Mucosa of stomach (tissue), 1 donor: Measurements from ENCODE around the gene ZER1.
"Not testable (repeated sequence)": the region's sequence is repeated elsewhere in the genome, so short reads cannot be mapped to it uniquely, and the experiment has no call there.

ENCODE experiments used
- H3K27me3 ChIP-seq: one replicate; pipeline ENCODE4 v1.7.0; 2013; ENCODE audit warnings: mild to moderate bottlenecking, low read length; ENCODE audit not compliant: control insufficient read depth, insufficient read depth
- H3K36me3 ChIP-seq: one replicate; pipeline ENCODE4 v1.7.0; 2013; ENCODE audit warnings: low read length; ENCODE audit not compliant: control insufficient read depth, insufficient read depth
- H3K4me1 ChIP-seq: one replicate; pipeline ENCODE4 v1.7.0; 2013; ENCODE audit warnings: mild to moderate bottlenecking, low read length; ENCODE audit not compliant: control insufficient read depth, insufficient read depth
- H3K4me3 ChIP-seq: one replicate; pipeline ENCODE4 v1.7.0; 2013; ENCODE audit warnings: low read length
- H3K9ac ChIP-seq: one replicate; pipeline ENCODE4 v1.7.0; 2013; ENCODE audit warnings: mild to moderate bottlenecking, low read length, moderate library complexity
- H3K9me3 ChIP-seq: one replicate; pipeline ENCODE4 v1.7.0; 2013; ENCODE audit warnings: mild to moderate bottlenecking, low read length, moderate library complexity; ENCODE audit not compliant: control insufficient read depth
- donor health status: Pancreatic carcinoma.

The ZER1 gene

DNA sequence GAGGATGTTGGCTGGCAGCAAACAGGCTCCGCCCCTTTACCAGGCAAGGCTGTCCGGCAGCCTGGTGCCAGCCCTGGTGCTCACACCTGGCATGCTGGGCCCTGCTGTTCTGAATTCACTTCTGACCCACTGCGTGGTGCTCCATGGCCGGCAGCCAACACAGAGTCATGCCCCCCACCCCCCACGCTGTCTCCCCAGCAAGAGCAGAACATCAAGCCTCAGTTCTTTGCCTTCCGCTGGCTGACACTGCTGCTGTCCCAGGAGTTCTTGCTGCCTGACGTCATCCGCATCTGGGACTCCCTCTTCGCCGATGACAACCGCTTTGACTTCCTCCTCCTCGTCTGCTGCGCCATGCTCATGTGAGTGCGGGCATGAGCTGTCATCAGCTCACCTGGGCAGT is 33.9 kb upstream of the ZER1 start:
- no peaks in the 10 kb centered on the region for H3K27me3 ChIP-seq
- H3K9me3 ChIP-seq = no peaks in the 10 kb centered on the region
- no peak overlapping the region for H3K4me3 ChIP-seq
- H3K36me3 ChIP-seq = peaks cover 8% of the 10 kb centered on the region
- no peak overlapping the region for H3K9ac ChIP-seq
- H3K4me1 ChIP-seq = no peaks in the 10 kb centered on the region

- Histone ChIP-seq H3K36me3 (peaks cover 1% of the 10 kb centered on the region), H3K4me1 (no peaks in the 10 kb centered on the region), H3K27me3 (no peaks in the 10 kb centered on the region), H3K9ac (no peak overlapping the region), H3K4me3 (no peak overlapping the region), H3K9me3 (no peaks in the 10 kb centered on the region)
These were observed 30.8 kb upstream of the ZER1 start for GRCh38 chr9:128802482-128802881.

DNA sequence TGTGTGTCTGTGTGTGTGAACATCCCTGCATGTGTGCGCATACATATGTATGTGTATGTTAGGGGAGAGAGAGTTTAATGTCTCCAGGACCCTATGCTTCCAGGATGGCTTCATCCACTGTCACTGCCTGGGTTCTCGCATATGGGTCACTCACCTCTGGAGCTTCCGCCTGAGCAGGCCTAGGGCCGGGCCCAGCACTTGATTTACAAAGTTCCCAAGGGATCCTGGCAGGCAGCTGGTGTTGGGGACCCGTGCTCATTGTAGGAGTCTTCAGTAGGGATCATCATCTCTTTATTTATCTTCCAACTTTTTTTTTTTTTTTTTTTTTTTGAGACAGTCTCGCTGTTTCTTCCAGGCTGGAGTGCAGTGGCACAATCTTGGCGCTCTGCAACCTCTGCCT is 28.3 kb upstream of the ZER1 start:
- Histone ChIP-seq H3K27me3 (no peaks in the 10 kb centered on the region), H3K4me1 (no peaks in the 10 kb centered on the region), H3K9me3 (no peaks in the 10 kb centered on the region), H3K36me3 (no peaks in the 10 kb centered on the region), H3K9ac (no peak overlapping the region), H3K4me3 (no peak overlapping the region)

- Histone ChIP-seq H3K4me1 (no peaks in the 10 kb centered on the region), H3K36me3 (no peaks in the 10 kb centered on the region), H3K9me3 (no peaks in the 10 kb centered on the region), H3K4me3 (no peak overlapping the region), H3K9ac (no peak overlapping the region), H3K27me3 (no peaks in the 10 kb centered on the region)
These were observed 27.2 kb upstream of the ZER1 start for GRCh38 chr9:128798896-128799295.

DNA sequence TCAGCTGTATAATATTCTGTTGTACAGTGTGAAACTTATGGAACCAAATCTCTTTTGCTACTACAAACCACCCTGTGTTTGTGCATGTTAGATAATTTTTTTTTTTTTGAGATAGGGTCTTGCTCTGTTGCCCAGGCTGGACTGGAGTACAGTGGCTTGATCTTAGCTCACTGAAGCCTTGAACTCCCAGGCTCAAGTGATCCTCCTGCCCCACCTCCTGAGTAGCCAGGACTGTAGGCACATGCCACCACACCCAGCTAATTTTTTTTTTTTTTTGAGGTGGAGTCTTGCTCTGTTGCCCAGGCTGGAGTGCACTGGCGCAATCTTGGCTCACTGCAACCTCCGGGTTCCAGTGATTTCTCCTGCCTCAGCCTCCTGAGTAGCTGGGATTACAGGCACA is 23.2 kb upstream of the ZER1 start:
- H3K4me3 ChIP-seq, H3K9me3 ChIP-seq, H3K4me1 ChIP-seq, H3K9ac ChIP-seq, H3K36me3 ChIP-seq, H3K27me3 ChIP-seq: not testable (repeated sequence)

- Histone ChIP-seq H3K36me3 (peaks cover 6% of the 10 kb centered on the region), H3K4me1 (peaks cover 6% of the 10 kb centered on the region)
These were observed 21.4 kb upstream of the ZER1 start for GRCh38 chr9:128792978-128793686.

GRCh38 chr9:128792134-128792533 is 20.4 kb upstream of the ZER1 start:
- H3K4me1 ChIP-seq = peaks cover 7% of the 10 kb centered on the region
- H3K27me3 ChIP-seq = no peaks in the 10 kb centered on the region
- peaks cover 6% of the 10 kb centered on the region for H3K36me3 ChIP-seq
- H3K9me3 ChIP-seq = no peaks in the 10 kb centered on the region
- no peak overlapping the region for H3K9ac ChIP-seq
- no peak overlapping the region for H3K4me3 ChIP-seq

More at GRCh38 chr9:128792978-128793686, 21.4 kb upstream of the ZER1 start:
- Histone ChIP-seq H3K27me3 (no peaks in the 10 kb centered on the region), H3K9me3 (no peaks in the 10 kb centered on the region), H3K9ac (no peak overlapping the region), H3K4me3 (no peak overlapping the region)

DNA sequence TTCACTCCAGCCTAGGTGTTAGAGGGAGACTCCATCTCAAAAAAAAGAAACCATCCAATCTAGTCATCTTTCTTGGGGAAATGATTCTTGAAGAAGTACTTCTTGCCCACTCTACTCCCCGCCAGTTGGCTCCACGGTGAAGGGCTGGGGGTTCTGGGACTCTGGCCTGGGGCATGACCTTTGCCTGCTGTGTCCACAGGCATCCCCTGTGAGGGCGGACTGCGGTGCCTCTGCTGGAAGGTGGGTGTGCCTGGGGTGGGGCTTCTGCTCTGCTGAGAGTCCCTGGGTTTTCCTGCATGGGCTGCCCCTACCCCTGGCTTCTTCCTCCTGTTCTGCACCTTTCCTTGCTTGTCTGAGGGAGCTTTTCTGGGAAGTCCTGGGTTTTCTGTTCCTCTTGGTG is 18.8 kb upstream of the ZER1 start:
- H3K9ac ChIP-seq = no peak overlapping the region
- H3K9me3 ChIP-seq = no peaks in the 10 kb centered on the region
- H3K27me3 ChIP-seq = no peaks in the 10 kb centered on the region
- no peak overlapping the region for H3K4me3 ChIP-seq
- peaks cover 13% of the 10 kb centered on the region for H3K4me1 ChIP-seq
- peaks cover 6% of the 10 kb centered on the region for H3K36me3 ChIP-seq

- H3K9me3 ChIP-seq = no peaks in the 10 kb centered on the region
- H3K36me3 ChIP-seq = peaks cover 2% of the 10 kb centered on the region
- no peak overlapping the region for H3K4me3 ChIP-seq
- peaks cover 13% of the 10 kb centered on the region for H3K4me1 ChIP-seq
- H3K27me3 ChIP-seq = no peaks in the 10 kb centered on the region
- H3K9ac ChIP-seq = peak overlapping the region; percentile 80
These were observed 16.7 kb upstream of the ZER1 start for GRCh38 chr9:128788445-128788844.

DNA sequence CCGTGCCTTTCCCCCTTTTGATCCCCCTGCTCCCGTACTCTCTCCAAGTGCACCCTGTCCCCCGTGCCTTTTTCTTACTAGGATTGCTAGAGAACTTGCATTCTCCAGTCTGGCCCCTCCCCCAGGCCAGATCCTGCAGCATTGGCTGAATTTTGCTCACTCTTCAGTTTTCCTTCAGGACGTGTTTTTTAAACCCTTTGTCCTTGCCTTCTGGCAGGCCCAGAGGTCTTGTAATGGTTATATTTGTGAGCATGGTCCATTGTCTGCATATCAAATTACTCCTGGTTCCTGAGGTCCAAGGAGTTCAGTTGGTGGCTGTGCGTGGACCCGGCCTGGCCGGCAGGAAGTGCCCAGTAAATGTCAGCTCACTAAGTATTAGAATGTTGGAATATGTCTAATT is 15.9 kb upstream of the ZER1 start:
- H3K4me1 ChIP-seq = peaks cover 13% of the 10 kb centered on the region

GRCh38 chr9:128786681-128787601 is 15.2 kb upstream of the ZER1 start, which contains the start of gene TBC1D13:
TSS of gene TBC1D13 (plus strand) at chr9:128787253. CDS start at chr9:128787354, 101 bp downstream.
- H3K9ac ChIP-seq = peak within 1 kb of the TSS; percentile 80

More for the DNA sequence above, 15.9 kb upstream of the ZER1 start:
- Histone ChIP-seq H3K27me3 (no peaks in the 10 kb centered on the region), H3K9ac (peak overlapping the region; percentile 80), H3K36me3 (no peaks in the 10 kb centered on the region), H3K9me3 (no peaks in the 10 kb centered on the region), H3K4me3 (peak overlapping the region; percentile 45)

GRCh38 chr9:128785427-128785826 is 13.7 kb upstream of the ZER1 start:
- H3K4me1 ChIP-seq = peaks cover 13% of the 10 kb centered on the region
- H3K4me3 ChIP-seq = no peak overlapping the region
- H3K9me3 ChIP-seq = no peaks in the 10 kb centered on the region
- no peak overlapping the region for H3K9ac ChIP-seq
- H3K36me3 ChIP-seq = no peaks in the 10 kb centered on the region
- H3K27me3 ChIP-seq = no peaks in the 10 kb centered on the region

More at GRCh38 chr9:128786681-128787601, 15.2 kb upstream of the ZER1 start, which contains the start of gene TBC1D13:
- Histone ChIP-seq H3K36me3 (no peaks in the 10 kb centered on the region), H3K4me3 (peak within 1 kb of the TSS; percentile 45), H3K27me3 (no peaks in the 10 kb centered on the region), H3K4me1 (peaks cover 13% of the 10 kb centered on the region), H3K9me3 (no peaks in the 10 kb centered on the region)
